ENCODE measurements around the gene MEIS2. TPM values are rescaled to one million over a fixed set of nuclear protein-coding genes. Genes with fewer than 3 reads are reported as not detected.

MEIS2 gene
- total and polyA plus RNA-seq, 2 experiments from 2014 or later: 0.27 TPM; not detected in 1

- H2AFZ ChIP-seq: no peak overlapping the region
- no peaks in the 10 kb centered on the region for H3K36me3 ChIP-seq (ENCODE audit: insufficient read depth)
- peaks cover 6% of the 10 kb centered on the region for H3K27me3 Mint-ChIP-seq (ENCODE audit: insufficient read depth, low read depth, poor library complexity)
- H3K27ac Mint-ChIP-seq: no peak overlapping the region
- no peak overlapping the region for H3K4me3 Mint-ChIP-seq
- H3K79me2 ChIP-seq (replicated peaks; ENCODE audit: insufficient read depth): no peaks in the 10 kb centered on the region
- TF ChIP-seq EZH2 (IDR thresholded peaks at IDR 0.05; ENCODE audit: low read depth, unreplicated experiment) (no peak), NANOG (IDR thresholded peaks at IDR 0.05; ENCODE audit: borderline replicate concordance) (no peak), POLR2AphosphoS5 (IDR thresholded peaks at IDR 0.05; ENCODE audit: low read depth) (no peak), ZNF331 (CRISPR knock-in tag; IDR thresholded peaks at IDR 0.05; ENCODE audit: low read depth) (no peak), JUNB (IDR thresholded peaks at IDR 0.05; ENCODE audit: unreplicated experiment) (no peak), ETS1 (IDR thresholded peaks at IDR 0.05) (no peak)
- H3K4me1 ChIP-seq (ENCODE audit: insufficient read depth): no peaks in the 10 kb centered on the region; the same call in 1 of the 2 replicates
- H3K27me3 ChIP-seq (ENCODE audit: insufficient read depth): no peaks in the 10 kb centered on the region
- no peaks in the 10 kb centered on the region for H3F3A ChIP-seq (replicated peaks; ENCODE audit: low read depth)
- no peak overlapping the region for H3K27ac ChIP-seq (ENCODE audit: low read depth)
- peaks cover 26% of the 10 kb centered on the region for H3K4me1 Mint-ChIP-seq
- H3K4me2 ChIP-seq: no peak overlapping the region
- H4K20me1 ChIP-seq (replicated peaks; ENCODE audit: insufficient read depth): no peaks in the 10 kb centered on the region
- no peaks in the 10 kb centered on the region for H3K9me3 Mint-ChIP-seq
- H3K9me2 ChIP-seq (ENCODE audit: insufficient read depth): no peaks in the 10 kb centered on the region; the same call in 1 of the 2 replicates
- H3K4me3 ChIP-seq: no peak overlapping the region
- DNase-seq (ENCODE audit: low spot score) (no peak), ATAC-seq (no peak)
- H3K36me3 Mint-ChIP-seq (ENCODE audit: low read depth): no peaks in the 10 kb centered on the region
Measured at GRCh38 chr15:37004981-37005735, 95.2 kb downstream of the MEIS2 start.

- Mint-ChIP-seq H3K27ac (no peak overlapping the region), H3K4me1 (peaks cover 26% of the 10 kb centered on the region), H3K36me3 (ENCODE audit: low read depth) (no peaks in the 10 kb centered on the region), H3K27me3 (ENCODE audit: insufficient read depth, low read depth, poor library complexity) (peaks cover 6% of the 10 kb centered on the region), H3K4me3 (no peak overlapping the region), H3K9me3 (no peaks in the 10 kb centered on the region)
- Histone ChIP-seq H3K27ac (ENCODE audit: low read depth) (no peak overlapping the region), H3K4me1 (ENCODE audit: insufficient read depth) (no peaks in the 10 kb centered on the region; the same call in 1 of the 2 replicates), H4K20me1 (replicated peaks; ENCODE audit: insufficient read depth) (no peaks in the 10 kb centered on the region), H3K4me2 (no peak overlapping the region), H2AFZ (no peak overlapping the region), H3F3A (replicated peaks; ENCODE audit: low read depth) (no peaks in the 10 kb centered on the region), H3K27me3 (ENCODE audit: insufficient read depth) (no peaks in the 10 kb centered on the region), H3K36me3 (ENCODE audit: insufficient read depth) (no peaks in the 10 kb centered on the region), H3K79me2 (replicated peaks; ENCODE audit: insufficient read depth) (no peaks in the 10 kb centered on the region), H3K9me2 (ENCODE audit: insufficient read depth) (no peaks in the 10 kb centered on the region; the same call in 1 of the 2 replicates), H3K4me3 (no peak overlapping the region)
- ATAC-seq (no peak), DNase-seq (ENCODE audit: low spot score) (no peak)
- TF ChIP-seq CREB1 (CRISPR knock-in tag; IDR thresholded peaks at IDR 0.05; ENCODE audit: low read depth) (no peak), ZNF331 (CRISPR knock-in tag; IDR thresholded peaks at IDR 0.05; ENCODE audit: low read depth) (no peak), EZH2 (IDR thresholded peaks at IDR 0.05; ENCODE audit: low read depth, unreplicated experiment) (no peak), REST (IDR thresholded peaks at IDR 0.05; ENCODE audit: unreplicated experiment) (no peak), POLR2AphosphoS5 (IDR thresholded peaks at IDR 0.05; ENCODE audit: low read depth) (no peak), ETS1 (IDR thresholded peaks at IDR 0.05) (no peak), ZNF114 (CRISPR knock-in tag; IDR thresholded peaks at IDR 0.05) (no peak), EZH2phosphoT487 (IDR thresholded peaks at IDR 0.05; ENCODE audit: unreplicated experiment) (no peak), NANOG (IDR thresholded peaks at IDR 0.05; ENCODE audit: borderline replicate concordance) (no peak)
Measured at GRCh38 chr15:37004373-37004869, 95.9 kb downstream of the MEIS2 start.
